Ovary (tissue), 9 donors: ENCODE measurements around the gene WARS2. TPM values are rescaled to one million over a fixed set of nuclear protein-coding genes. Genes with fewer than 3 reads are reported as not detected.

Source experiments
- DNase-seq, 5 donors: peaks; one replicate each; pipeline ENCODE4 v3.0.0-alpha.2; 2019 to 2020
- H3K27ac ChIP-seq, 2 donors: fragments of 200-600 bp; one replicate each; pipeline versions ENCODE4 v1.5.1 to v1.8.0; 2019 to 2022
- H3K27me3 ChIP-seq: fragments of 200-600 bp; one replicate; pipeline ENCODE4 v1.8.0; 2022
- H3K36me3 ChIP-seq: fragments of 200-600 bp; sonication (generic); one replicate; pipeline ENCODE4 v1.5.1; 2019
- H3K4me1 ChIP-seq: one replicate; pipeline ENCODE4 v1.8.1; 2013; ENCODE audit warnings: mild to moderate bottlenecking, moderate library complexity; ENCODE audit not compliant: insufficient read depth
- H3K4me3 ChIP-seq: fragments of 200-600 bp; sonication (generic); one replicate; pipeline ENCODE4 v1.5.1; 2017
- H3K9me3 ChIP-seq, 2 donors: fragments of 200-600 bp in 1 of 2; sonication (generic) in 1 of 2; one replicate each; pipeline versions ENCODE4 v1.5.1 to v1.8.1; 2013 to 2019; ENCODE audit warnings: mild to moderate bottlenecking in 1 of 2, moderate library complexity in 1 of 2
- EP300 ChIP-seq: sonication (generic); formaldehyde crosslinking; IDR thresholded peaks from one replicate; pipeline ENCODE4 v1.6.1; 2017; ENCODE audit warnings: antibody characterized with exemption
- POLR2A ChIP-seq: fragments of 450-650 bp; IDR thresholded peaks from one replicate; pipeline ENCODE4 v1.6.1; 2017; ENCODE audit warnings: antibody characterized with exemption, mild to moderate bottlenecking, moderate library complexity
- WGBS, 3 donors: extraction: QIAGEN DNeasy Blood & Tissue Kit in 1 of 3; methylation state at CpG; one replicate each; pipeline versions ENCODE4 v1.1.5 to v1.1.7; 2013 to 2017; 5-methylcytosine and 5-hydroxymethylcytosine counted together
- intact Hi-C, 4 donors: fragments of 100-400 bp; cut with DNase I; formaldehyde crosslinking; loops; one replicate each; pipeline versions ENCODE4 v1.11.0 to v1.15.1; 2022 to 2023
- polyA plus RNA-seq, 2 donors: library from polyadenylated mRNA; stranded (reverse); fragments of 200-250 nt in 1 of 2; fragments of 350-450 nt in 1 of 2; fragmentation: Illumina TruSeq in 1 of 2; extraction: RNeasy Lipid Tissue Mini Kit (QIAGEN cat#74804) in 1 of 2; gene quantifications; one replicate each; pipeline ENCODE4 v1.2.3, GENCODE V29; 2013 to 2014
- total RNA-seq, 7 donors: library from RNA; depleted of rRNA in 2 of 7; stranded (reverse); fragments of >200 nt in 2 of 7; fragmentation: NEBNext Ultra II Directional in 3 of 7; extraction: Animal tissue kit (Norgen Biotek cat#: 25700) in 3 of 7; gene quantifications; one replicate each; pipeline versions ENCODE4 v1.1.0 to v1.2.4, GENCODE V29; 2016 to 2023
- TF ChIP-seq, protein P1 (sequence below), 3 donors: fragments of 450-650 bp in 2 of 3; fragments of 200-600 bp in 1 of 3; IDR thresholded peaks; one replicate each; pipeline versions ENCODE4 v1.5.1 to v1.8.0; 2016 to 2022; ENCODE audit warnings: antibody characterized with exemption in 3 of 3, mild to moderate bottlenecking in 1 of 3
- donor health status: DM: no; HTN: no; CAD: no; lungs with moderate emphysema.
- donor health status: DM: no; HTN: no; CAD: no.
- donor health status: Bipolar disorder and iron deficiency.
- donor health status: DM: yes; HTN: yes; CAD: no.
- donor health status: DM: no; HTN: no; CAD: no.
- donor health status: DM: yes; HTN: yes; CAD: no.

Gene WARS2
- total and polyA plus RNA-seq, 9 donors = 6.1 to 20.3 (median 15.5) TPM

DNA sequence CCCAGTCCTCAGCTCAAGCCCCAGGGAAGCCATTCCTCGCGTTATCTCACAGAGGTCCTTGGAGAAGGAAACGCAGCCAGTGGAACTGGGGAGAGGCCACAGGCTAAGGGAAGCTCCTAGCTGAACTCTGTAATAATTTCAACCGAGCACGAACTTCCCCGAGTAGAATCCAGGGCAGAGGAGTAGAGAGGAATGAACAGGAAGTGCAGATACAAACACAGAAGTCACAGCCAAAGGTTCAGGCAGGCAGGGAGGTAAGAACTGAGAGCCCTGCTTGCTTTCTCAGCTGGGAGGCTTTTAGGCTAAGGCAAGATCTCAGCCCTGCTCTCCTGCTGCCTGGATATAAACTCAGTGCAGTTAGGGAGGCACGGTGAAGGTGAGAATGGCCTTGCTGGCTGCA is 23.7 kb downstream of the WARS2 start:
- H3K36me3 ChIP-seq = no peaks in the 10 kb centered on the region
- no peak overlapping the region for H3K27ac ChIP-seq
- H3K27me3 ChIP-seq = no peaks in the 10 kb centered on the region
- 56 to 78% (median 69%) methylated on average over 7 of the region's 7 CpGs for WGBS, 3 donors
- no peak for DNase-seq
- no peaks in the 10 kb centered on the region for H3K9me3 ChIP-seq
- H3K4me3 ChIP-seq = no peak overlapping the region
- TF ChIP-seq EP300 (no peak), POLR2A (no peak)
- TF ChIP-seq, protein P1, sequence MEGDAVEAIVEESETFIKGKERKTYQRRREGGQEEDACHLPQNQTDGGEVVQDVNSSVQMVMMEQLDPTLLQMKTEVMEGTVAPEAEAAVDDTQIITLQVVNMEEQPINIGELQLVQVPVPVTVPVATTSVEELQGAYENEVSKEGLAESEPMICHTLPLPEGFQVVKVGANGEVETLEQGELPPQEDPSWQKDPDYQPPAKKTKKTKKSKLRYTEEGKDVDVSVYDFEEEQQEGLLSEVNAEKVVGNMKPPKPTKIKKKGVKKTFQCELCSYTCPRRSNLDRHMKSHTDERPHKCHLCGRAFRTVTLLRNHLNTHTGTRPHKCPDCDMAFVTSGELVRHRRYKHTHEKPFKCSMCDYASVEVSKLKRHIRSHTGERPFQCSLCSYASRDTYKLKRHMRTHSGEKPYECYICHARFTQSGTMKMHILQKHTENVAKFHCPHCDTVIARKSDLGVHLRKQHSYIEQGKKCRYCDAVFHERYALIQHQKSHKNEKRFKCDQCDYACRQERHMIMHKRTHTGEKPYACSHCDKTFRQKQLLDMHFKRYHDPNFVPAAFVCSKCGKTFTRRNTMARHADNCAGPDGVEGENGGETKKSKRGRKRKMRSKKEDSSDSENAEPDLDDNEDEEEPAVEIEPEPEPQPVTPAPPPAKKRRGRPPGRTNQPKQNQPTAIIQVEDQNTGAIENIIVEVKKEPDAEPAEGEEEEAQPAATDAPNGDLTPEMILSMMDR (IDR thresholded peaks at IDR 0.05) = no peak
- no peaks in the 10 kb centered on the region for H3K4me1 ChIP-seq
- intact Hi-C loops = no loop called here

DNA sequence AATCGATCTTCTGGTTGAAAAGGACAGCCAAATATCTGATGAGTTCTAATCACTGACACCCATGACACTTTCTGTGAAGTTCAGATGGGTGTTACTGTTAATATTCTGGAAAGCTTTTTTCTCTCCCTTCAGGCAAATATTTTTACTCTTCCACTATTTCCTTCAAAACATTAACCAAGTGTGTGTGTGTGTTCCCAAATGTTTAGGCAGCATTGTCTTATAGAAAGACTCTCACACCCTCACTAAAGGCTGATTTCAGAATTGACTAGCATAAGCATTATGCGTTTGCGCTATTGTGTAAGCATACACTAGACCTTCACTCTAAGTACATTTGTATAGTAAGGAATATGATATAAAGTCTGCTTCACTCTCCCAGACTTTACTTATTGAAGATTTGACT is 24.7 kb downstream of the WARS2 start:
- Histone ChIP-seq H3K4me1 (no peaks in the 10 kb centered on the region), H3K4me3 (no peak overlapping the region), H3K27me3 (no peaks in the 10 kb centered on the region), H3K27ac (no peak overlapping the region), H3K9me3 (no peaks in the 10 kb centered on the region), H3K36me3 (no peaks in the 10 kb centered on the region)
- no peak for DNase-seq
- intact Hi-C loops = no loop called here
- no peak for TF ChIP-seq EP300
- no peak for TF ChIP-seq POLR2A
- TF ChIP-seq, protein P1 (IDR thresholded peaks at IDR 0.05) = no peak
- WGBS, 3 donors = 89 to 96% (median 94%) methylated on average over 3 of the region's 3 CpGs

DNA sequence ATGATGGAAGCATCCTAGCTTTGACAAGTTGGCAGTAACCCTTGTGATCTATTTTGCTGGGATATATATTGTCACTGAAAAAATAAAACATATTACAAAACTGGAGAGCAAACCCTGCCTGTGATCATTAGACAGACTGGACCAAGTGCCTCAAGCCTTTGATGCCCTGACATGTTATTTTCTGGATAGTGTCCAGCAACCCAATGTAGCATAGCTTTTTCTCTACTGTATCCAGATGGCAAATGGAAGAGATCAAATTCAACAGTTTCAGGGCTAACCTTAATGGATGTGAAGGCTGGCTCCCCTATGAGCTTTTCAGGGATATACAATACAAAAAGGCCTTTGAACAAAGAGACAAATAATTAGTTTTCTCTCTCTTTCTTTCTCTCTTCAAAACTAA is 25.1 kb downstream of the WARS2 start:
- H3K9me3 ChIP-seq = no peaks in the 10 kb centered on the region
- H3K36me3 ChIP-seq = no peaks in the 10 kb centered on the region
- no peaks in the 10 kb centered on the region for H3K27me3 ChIP-seq
- no peak overlapping the region for H3K27ac ChIP-seq
- intact Hi-C loops = no loop called here
- TF ChIP-seq, protein P1 (IDR thresholded peaks at IDR 0.05) = no peak
- TF ChIP-seq POLR2A (no peak), EP300 (no peak)
- no peaks in the 10 kb centered on the region for H3K4me1 ChIP-seq
- no peak for DNase-seq
- H3K4me3 ChIP-seq = no peak overlapping the region

DNA sequence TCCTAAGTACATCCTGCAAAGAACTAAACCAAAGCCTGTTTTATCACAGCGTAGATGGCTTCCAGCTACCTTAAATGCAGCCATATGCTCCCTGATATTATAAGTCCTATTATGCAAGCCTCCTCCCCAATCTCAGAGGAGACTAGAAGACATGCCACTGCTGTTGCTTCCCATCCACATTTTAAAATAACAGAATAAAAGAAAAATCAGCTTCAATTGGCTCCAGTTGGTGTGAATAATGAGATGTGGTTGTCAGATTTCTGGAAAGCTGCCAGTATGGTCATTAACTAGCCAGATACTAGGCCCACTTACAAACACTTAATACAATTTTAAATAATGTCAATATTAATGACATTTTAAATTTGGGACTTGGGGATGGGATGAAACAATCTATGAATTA is 25.7 kb downstream of the WARS2 start:
- WGBS, 3 donors = 78 to 93% (median 91%) methylated on average over 1 of the region's 1 CpG
- Histone ChIP-seq H3K4me3 (no peak overlapping the region), H3K27ac (no peak overlapping the region), H3K36me3 (no peaks in the 10 kb centered on the region), H3K9me3 (no peaks in the 10 kb centered on the region), H3K4me1 (no peaks in the 10 kb centered on the region), H3K27me3 (no peaks in the 10 kb centered on the region)
- intact Hi-C loops = no loop called here
- TF ChIP-seq POLR2A (no peak), EP300 (no peak)
- TF ChIP-seq, protein P1 (IDR thresholded peaks at IDR 0.05) = no peak
- DNase-seq = no peak

- Histone ChIP-seq H3K27me3 (no peaks in the 10 kb centered on the region), H3K4me1 (no peaks in the 10 kb centered on the region), H3K36me3 (no peaks in the 10 kb centered on the region), H3K27ac (no peak overlapping the region), H3K4me3 (no peak overlapping the region), H3K9me3 (no peaks in the 10 kb centered on the region)
- intact Hi-C loops = no loop called here
- 98 to 100% (median 100%) methylated on average over 1 of the region's 1 CpG for WGBS, 3 donors
- TF ChIP-seq POLR2A = no peak
- TF ChIP-seq, protein P1 (IDR thresholded peaks at IDR 0.05) = no peak
- no peak for TF ChIP-seq EP300
- no peak for DNase-seq
Measured at GRCh38 chr1:119112791-119113190, 27.7 kb downstream of the WARS2 start.
